NOMO-1 treated with DMSO at 0.1 percent for 48 hours (cell line): ENCODE measurements around the gene PITRM1.

Experiments used
- DNase-seq: peaks from one replicate; lab custom pipeline; 2025; ENCODE audit not compliant: unreplicated experiment; lab: John Stamatoyannopoulos, UW

The PITRM1 gene

GRCh38 chr10:3104251-3104918, 68.2 kb downstream of the PITRM1 start:
- DNase-seq, result no peak

GRCh38 chr10:3103646-3104045, 68.9 kb downstream of the PITRM1 start:
- no peak for DNase-seq

GRCh38 chr10:3102720-3103427, 69.7 kb downstream of the PITRM1 start:
- DNase-seq, result no peak

- no peak for DNase-seq
These were observed 71.5 kb downstream of the PITRM1 start for GRCh38 chr10:3100856-3101640.

- no peak for DNase-seq
These were observed 72.3 kb downstream of the PITRM1 start for GRCh38 chr10:3100093-3100792.

GRCh38 chr10:3099291-3100092, 73.1 kb downstream of the PITRM1 start:
- DNase-seq, result peak; percentile 47

GRCh38 chr10:3098689-3099088, 73.9 kb downstream of the PITRM1 start:
- no peak for DNase-seq

GRCh38 chr10:3097160-3097559, 75.4 kb downstream of the PITRM1 start:
- no peak for DNase-seq

- DNase-seq, result no peak
These were observed 76.4 kb downstream of the PITRM1 start for GRCh38 chr10:3096149-3096548.

GRCh38 chr10:3095373-3096139, 77.0 kb downstream of the PITRM1 start:
- peak; percentile 95 for DNase-seq

- DNase-seq, result no peak
These were observed 78.0 kb downstream of the PITRM1 start for GRCh38 chr10:3094609-3095036.

GRCh38 chr10:3093996-3094395, 78.6 kb downstream of the PITRM1 start:
- DNase-seq, result no peak

GRCh38 chr10:3091921-3092320, 80.7 kb downstream of the PITRM1 start:
- no peak for DNase-seq

GRCh38 chr10:3090914-3091787, 81.4 kb downstream of the PITRM1 start:
- DNase-seq, result no peak

GRCh38 chr10:3090388-3090787, 82.2 kb downstream of the PITRM1 start:
- no peak for DNase-seq
